HepG2 (cell line): ENCODE measurements around the gene TM9SF4. TPM values are rescaled to one million over a fixed set of nuclear protein-coding genes. Genes with fewer than 3 reads are reported as not detected.

Experiments
- BHLHE40 ChIP-seq: IDR thresholded peaks from 2 replicates; pipeline ENCODE4 v1.6.1; 2011; ENCODE audit warnings: low read length, improper control_type of control experiment
- E2F1 ChIP-seq: sonication (generic); formaldehyde crosslinking; IDR thresholded peaks from 2 replicates; pipeline ENCODE4 v1.5.0; 2020; ENCODE audit warnings: missing genetic modification reagents
- ETV6 ChIP-seq: sonication (generic); formaldehyde crosslinking; conservative IDR thresholded peaks from 2 replicates; pipeline ENCODE4 v1.4.0; 2020; ENCODE audit warnings: missing genetic modification reagents
- FOXO4 ChIP-seq: sonication (generic); formaldehyde crosslinking; conservative IDR thresholded peaks from 2 replicates; pipeline ENCODE4 v1.8.1; 2023; ENCODE audit warnings: missing genetic modification reagents
- HDAC2 ChIP-seq: sonication (generic); formaldehyde crosslinking; IDR thresholded peaks from 2 replicates; pipeline ENCODE4 v1.4.0; 2020; ENCODE audit warnings: missing genetic modification reagents
- KLF9 ChIP-seq: IDR thresholded peaks from 2 replicates; pipeline ENCODE4 v1.6.1; 2016; ENCODE audit warnings: low read depth
- NCOA1 ChIP-seq: sonication (generic); formaldehyde crosslinking; IDR thresholded peaks from 2 replicates; pipeline ENCODE4 v1.9.0; 2021; ENCODE audit warnings: missing genetic modification reagents
- PREB ChIP-seq: sonication (generic); formaldehyde crosslinking; IDR thresholded peaks from 2 replicates; pipeline ENCODE4 v1.4.0; 2020; ENCODE audit warnings: missing genetic modification reagents
- SMARCE1 ChIP-seq: fragments of 450-650 bp; IDR thresholded peaks from 2 replicates; pipeline ENCODE4 v1.6.1; 2017; ENCODE audit warnings: borderline replicate concordance
- ZFP36L1 ChIP-seq: sonication (generic); formaldehyde crosslinking; IDR thresholded peaks from 2 replicates; pipeline ENCODE4 v1.8.0; 2022; ENCODE audit warnings: mild to moderate bottlenecking, missing genetic modification reagents, moderate library complexity
- polyA plus RNA-seq, 8 experiments: library from polyadenylated mRNA; depleted of rRNA in 3 of 8; stranded (reverse) in 7 of 8; unstranded in 1 of 8; fragments of >200 nt; fragmentation: Illumina TruSeq in 4 of 8; extraction: Trizol in 4 of 8; gene quantifications; 2 replicates each; pipeline versions ENCODE4 v1.2.1 to v1.2.3, GENCODE V29; 2011 to 2016; ENCODE audit warnings: low read depth in 4 of 8, missing spikeins in 1 of 8, mixed read lengths in 1 of 8; ENCODE audit not compliant: insufficient read depth in 1 of 8
- total RNA-seq, 5 experiments: library from RNA; depleted of rRNA; stranded (reverse); fragments of >200 nt; fragmentation: Illumina TruSeq; extraction: Trizol; gene quantifications; 2 replicates each; pipeline ENCODE4 v1.2.3, GENCODE V29; 2016; ENCODE audit warnings: low read depth in 1 of 5
- TF ChIP-seq, protein P1 (sequence below): sonication (generic); formaldehyde crosslinking; IDR thresholded peaks from 2 replicates; pipeline ENCODE4 v1.4.0; 2020; ENCODE audit warnings: missing genetic modification reagents, mild to moderate bottlenecking, borderline replicate concordance

The TM9SF4 gene
- total and polyA plus RNA-seq, 2 of the 13 experiments (the other 11 are each of a cell fraction or from before 2014, with no cell fraction given) = 53.5 to 171 TPM

- TF ChIP-seq NCOA1 (CRISPR knock-in tag) (no peak), HDAC2 (CRISPR knock-in tag) (peak; percentile 37; the same call in 1 of the 2 replicates), BHLHE40 (no peak), ETV6 (CRISPR knock-in tag) (0 out of 2 replicates have a peak, but pooled peaks have one; percentile 40), KLF9 (CRISPR knock-in tag) (0 out of 2 replicates have a peak, but pooled peaks have one; percentile 24), E2F1 (no peak), FOXO4 (CRISPR knock-in tag) (0 out of 2 replicates have a peak, but pooled peaks have one; percentile 85), ZFP36L1 (peak; percentile 50; the same call in 1 of the 2 replicates), SMARCE1 (no peak), PREB (0 out of 2 replicates have a peak, but pooled peaks have one; percentile 20)
- TF ChIP-seq, protein P1, sequence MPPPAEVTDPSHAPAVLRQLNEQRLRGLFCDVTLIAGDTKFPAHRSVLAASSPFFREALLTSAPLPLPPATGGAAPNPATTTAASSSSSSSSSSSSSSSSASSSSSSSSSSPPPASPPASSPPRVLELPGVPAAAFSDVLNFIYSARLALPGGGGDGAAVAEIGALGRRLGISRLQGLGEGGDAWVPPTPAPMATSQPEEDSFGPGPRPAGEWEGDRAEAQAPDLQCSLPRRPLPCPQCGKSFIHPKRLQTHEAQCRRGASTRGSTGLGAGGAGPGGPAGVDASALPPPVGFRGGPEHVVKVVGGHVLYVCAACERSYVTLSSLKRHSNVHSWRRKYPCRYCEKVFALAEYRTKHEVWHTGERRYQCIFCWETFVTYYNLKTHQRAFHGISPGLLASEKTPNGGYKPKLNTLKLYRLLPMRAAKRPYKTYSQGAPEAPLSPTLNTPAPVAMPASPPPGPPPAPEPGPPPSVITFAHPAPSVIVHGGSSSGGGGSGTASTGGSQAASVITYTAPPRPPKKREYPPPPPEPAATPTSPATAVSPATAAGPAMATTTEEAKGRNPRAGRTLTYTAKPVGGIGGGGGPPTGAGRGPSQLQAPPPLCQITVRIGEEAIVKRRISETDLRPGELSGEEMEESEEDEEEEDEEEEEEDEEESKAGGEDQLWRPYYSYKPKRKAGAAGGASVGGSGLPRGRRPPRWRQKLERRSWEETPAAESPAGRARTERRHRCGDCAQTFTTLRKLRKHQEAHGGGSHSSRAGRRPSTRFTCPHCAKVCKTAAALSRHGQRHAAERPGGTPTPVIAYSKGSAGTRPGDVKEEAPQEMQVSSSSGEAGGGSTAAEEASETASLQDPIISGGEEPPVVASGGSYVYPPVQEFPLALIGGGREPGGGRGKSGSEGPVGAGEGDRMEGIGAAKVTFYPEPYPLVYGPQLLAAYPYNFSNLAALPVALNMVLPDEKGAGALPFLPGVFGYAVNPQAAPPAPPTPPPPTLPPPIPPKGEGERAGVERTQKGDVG (CRISPR knock-in tag) = 0 out of 2 replicates have a peak, but pooled peaks have one; percentile 49
Measured at GRCh38 chr20:32206760-32207625, 97.5 kb downstream of the TM9SF4 start (continued).
